PC-9 (cell line): Measurements from ENCODE around the gene CCDC136. TPM values are rescaled to one million over a fixed set of nuclear protein-coding genes. Genes with fewer than 3 reads are reported as not detected.

Experiments used
- BruUV-seq: library from RNA; stranded (reverse); fragments of 400-500 nt; replicated peaks from 2 replicates; lab custom pipeline; 2021; lab: Mats Ljungman, UMichigan
- CTCF ChIA-PET: fragments of 300-600 bp; sonication (Branson Sonifier 250); formaldehyde crosslinking; loops from one replicate; lab custom pipeline; 2022; ENCODE audit warnings: antibody characterized with exemption; lab: Charles Lee
- POLR2A ChIA-PET: fragments of 300-600 bp; sonication (Branson Sonifier 250); formaldehyde crosslinking; loops from one replicate; lab custom pipeline; 2022; ENCODE audit warnings: antibody characterized with exemption; ENCODE audit not compliant: unreplicated experiment; lab: Charles Lee
- DNase-seq, 2 experiments: peaks; one replicate each; pipeline versions ENCODE4 v3.0.0 to v3.0.0-alpha.2; 2015 to 2022; ENCODE audit warnings: mixed read lengths in 1 of 2
- H2AFZ ChIP-seq: fragments of 200-600 bp; sonication (generic); 2 replicates; pipeline ENCODE4 v1.8.1; 2017; ENCODE audit warnings: antibody characterized with exemption
- H3F3A ChIP-seq: fragments of 200-600 bp; sonication (generic); 2 replicates; pipeline ENCODE4 v1.8.1; 2017; ENCODE audit warnings: antibody characterized with exemption, mild to moderate bottlenecking, low read depth; ENCODE audit not compliant: insufficient read depth
- H3K27ac ChIP-seq: fragments of 200-600 bp; sonication (generic); 2 replicates; pipeline ENCODE4 v1.6.1; 2016; ENCODE audit warnings: mixed run types
- H3K27me3 ChIP-seq: fragments of 200-600 bp; sonication (generic); 2 replicates; pipeline ENCODE4 v1.6.1; 2016; ENCODE audit warnings: low read depth, mixed run types; ENCODE audit not compliant: insufficient read depth
- H3K36me3 ChIP-seq: fragments of 200-600 bp; sonication (generic); 2 replicates; pipeline ENCODE4 v1.6.1; 2016; ENCODE audit warnings: low read depth, mixed run types
- H3K4me1 ChIP-seq: fragments of 200-600 bp; sonication (generic); replicated peaks from 2 replicates; pipeline ENCODE4 v1.6.1; 2016; ENCODE audit warnings: mixed run types; ENCODE audit not compliant: insufficient read depth
- H3K4me2 ChIP-seq: fragments of 200-600 bp; sonication (generic); 2 replicates; pipeline ENCODE4 v1.6.1; 2017; ENCODE audit warnings: mixed run types
- H3K4me3 ChIP-seq: fragments of 200-600 bp; sonication (generic); 2 replicates; pipeline ENCODE4 v1.6.1; 2016; ENCODE audit warnings: mixed run types
- H3K79me2 ChIP-seq: fragments of 200-600 bp; sonication (generic); 2 replicates; pipeline ENCODE4 v1.6.1; 2017; ENCODE audit warnings: low read depth, mixed run types
- H3K9me2 ChIP-seq: fragments of 200-600 bp; sonication (generic); 2 replicates; pipeline ENCODE4 v1.8.1; 2017; ENCODE audit warnings: mild to moderate bottlenecking; ENCODE audit not compliant: insufficient read depth
- H3K9me3 ChIP-seq: fragments of 200-600 bp; sonication (generic); 2 replicates; pipeline ENCODE4 v1.8.1; 2016; ENCODE audit warnings: low read depth; ENCODE audit not compliant: insufficient read depth
- H4K20me1 ChIP-seq: fragments of 200-600 bp; sonication (generic); 2 replicates; pipeline ENCODE4 v1.8.1; 2017; ENCODE audit not compliant: insufficient read depth
- EZH2 ChIP-seq: fragments of 200-600 bp; sonication (generic); IDR thresholded peaks from 2 replicates; pipeline ENCODE4 v1.8.0; 2017; ENCODE audit warnings: antibody characterized with exemption, low read depth
- intact Hi-C: fragments of 100-400 bp; cut with micrococcal nuclease; formaldehyde crosslinking; loops from one replicate; pipeline ENCODE4 v1.10.0; 2022; ENCODE audit not compliant: unreplicated experiment
- total RNA-seq: library from RNA; stranded (reverse); gene quantifications from 2 replicates; pipeline ENCODE4 v1.2.3, GENCODE V29; 2021
- TF ChIP-seq, protein P1 (sequence below): fragments of 200-600 bp; sonication (generic); conservative IDR thresholded peaks from 2 replicates; pipeline ENCODE4 v1.6.1; 2017; ENCODE audit warnings: mixed run types, antibody characterized with exemption, mild to moderate bottlenecking, moderate library complexity

CCDC136 gene
- total RNA-seq, 1 experiment from 2014 or later = 7.1 TPM

DNA sequence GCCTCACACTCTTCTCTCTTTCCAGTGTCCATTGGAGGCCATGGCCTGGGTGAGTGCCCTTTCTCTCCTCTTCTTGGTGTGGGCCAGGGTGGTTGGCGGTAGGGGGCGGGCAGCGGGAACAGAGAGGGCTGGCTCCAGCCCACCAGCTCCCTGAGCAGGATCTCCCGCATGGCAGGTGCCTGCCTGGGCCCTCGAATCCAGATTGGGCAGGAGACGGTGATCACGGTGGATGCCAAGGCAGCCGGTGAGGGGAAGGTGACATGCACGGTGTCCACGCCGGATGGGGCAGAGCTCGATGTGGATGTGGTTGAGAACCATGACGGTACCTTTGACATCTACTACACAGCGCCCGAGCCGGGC is 57.4 kb downstream of the CCDC136 start:
- H3F3A ChIP-seq = no peaks in the 10 kb centered on the region
- no peak overlapping the region for H3K27ac ChIP-seq
- H3K9me2 ChIP-seq = no peaks in the 10 kb centered on the region
- no TSS peak for BruUV-seq
- no peaks in the 10 kb centered on the region for H3K4me1 ChIP-seq
- H3K9me3 ChIP-seq = no peaks in the 10 kb centered on the region
- TF ChIP-seq EZH2 = no peak
- no peak for DNase-seq
- no peaks in the 10 kb centered on the region for H3K36me3 ChIP-seq
- H3K27me3 ChIP-seq = no peaks in the 10 kb centered on the region
- no peak overlapping the region for H3K4me3 ChIP-seq
- intact Hi-C loops = no loop called here
- H3K4me2 ChIP-seq = no peak overlapping the region
- H4K20me1 ChIP-seq = no peaks in the 10 kb centered on the region
- H3K79me2 ChIP-seq = no peaks in the 10 kb centered on the region
- ChIA-PET POLR2A (no interaction called here), CTCF (no interaction called here)
- H2AFZ ChIP-seq = no peak overlapping the region

DNA sequence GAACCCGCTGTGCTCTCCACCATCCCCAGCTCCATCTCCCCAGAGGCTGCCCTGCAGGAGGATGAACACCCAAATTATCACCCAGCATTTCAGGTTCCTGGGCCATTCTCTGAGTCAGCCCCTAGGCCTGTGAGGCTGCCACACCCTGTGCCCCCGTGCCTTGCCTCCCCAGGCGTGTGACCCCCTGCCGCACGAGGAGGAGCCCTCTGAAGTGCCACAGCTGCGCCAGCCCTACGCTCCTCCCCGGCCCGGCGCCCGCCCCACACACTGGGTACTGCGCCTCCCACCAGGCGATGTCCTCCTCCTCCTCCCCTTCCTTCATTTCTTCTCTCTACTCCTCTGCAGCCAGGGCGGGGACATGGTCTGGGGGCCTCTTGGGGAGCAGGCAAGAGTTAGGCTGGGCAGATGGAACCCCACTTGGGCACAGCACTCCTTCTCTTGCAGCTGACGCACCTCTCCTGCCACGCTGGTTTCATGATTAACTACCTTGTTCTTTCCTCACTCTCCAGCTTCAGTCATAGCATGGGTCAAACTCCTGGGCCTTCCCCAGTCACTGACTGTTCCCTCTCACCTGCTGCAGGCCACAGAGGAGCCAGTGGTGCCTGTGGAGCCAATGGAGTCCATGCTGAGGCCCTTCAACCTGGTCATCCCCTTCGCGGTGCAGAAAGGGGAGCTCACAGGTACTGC is 58.2 kb downstream of the CCDC136 start:
- H3K4me1 ChIP-seq = no peaks in the 10 kb centered on the region
- BruUV-seq = no TSS peak
- no peak overlapping the region for H3K27ac ChIP-seq
- no peaks in the 10 kb centered on the region for H3K79me2 ChIP-seq
- H3K36me3 ChIP-seq = no peaks in the 10 kb centered on the region
- H3K9me3 ChIP-seq = no peaks in the 10 kb centered on the region
- H3K9me2 ChIP-seq = no peaks in the 10 kb centered on the region
- no peaks in the 10 kb centered on the region for H3F3A ChIP-seq
- no peak for TF ChIP-seq EZH2
- TF ChIP-seq, protein P1, sequence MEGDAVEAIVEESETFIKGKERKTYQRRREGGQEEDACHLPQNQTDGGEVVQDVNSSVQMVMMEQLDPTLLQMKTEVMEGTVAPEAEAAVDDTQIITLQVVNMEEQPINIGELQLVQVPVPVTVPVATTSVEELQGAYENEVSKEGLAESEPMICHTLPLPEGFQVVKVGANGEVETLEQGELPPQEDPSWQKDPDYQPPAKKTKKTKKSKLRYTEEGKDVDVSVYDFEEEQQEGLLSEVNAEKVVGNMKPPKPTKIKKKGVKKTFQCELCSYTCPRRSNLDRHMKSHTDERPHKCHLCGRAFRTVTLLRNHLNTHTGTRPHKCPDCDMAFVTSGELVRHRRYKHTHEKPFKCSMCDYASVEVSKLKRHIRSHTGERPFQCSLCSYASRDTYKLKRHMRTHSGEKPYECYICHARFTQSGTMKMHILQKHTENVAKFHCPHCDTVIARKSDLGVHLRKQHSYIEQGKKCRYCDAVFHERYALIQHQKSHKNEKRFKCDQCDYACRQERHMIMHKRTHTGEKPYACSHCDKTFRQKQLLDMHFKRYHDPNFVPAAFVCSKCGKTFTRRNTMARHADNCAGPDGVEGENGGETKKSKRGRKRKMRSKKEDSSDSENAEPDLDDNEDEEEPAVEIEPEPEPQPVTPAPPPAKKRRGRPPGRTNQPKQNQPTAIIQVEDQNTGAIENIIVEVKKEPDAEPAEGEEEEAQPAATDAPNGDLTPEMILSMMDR = no peak
- intact Hi-C loops = no loop called here
- CTCF ChIA-PET = no interaction called here
- no peak overlapping the region for H3K4me2 ChIP-seq
- no peaks in the 10 kb centered on the region for H4K20me1 ChIP-seq
- H2AFZ ChIP-seq = no peak overlapping the region
- H3K4me3 ChIP-seq = no peak overlapping the region
- POLR2A ChIA-PET = no interaction called here
- no peak for DNase-seq
- H3K27me3 ChIP-seq = no peaks in the 10 kb centered on the region

DNA sequence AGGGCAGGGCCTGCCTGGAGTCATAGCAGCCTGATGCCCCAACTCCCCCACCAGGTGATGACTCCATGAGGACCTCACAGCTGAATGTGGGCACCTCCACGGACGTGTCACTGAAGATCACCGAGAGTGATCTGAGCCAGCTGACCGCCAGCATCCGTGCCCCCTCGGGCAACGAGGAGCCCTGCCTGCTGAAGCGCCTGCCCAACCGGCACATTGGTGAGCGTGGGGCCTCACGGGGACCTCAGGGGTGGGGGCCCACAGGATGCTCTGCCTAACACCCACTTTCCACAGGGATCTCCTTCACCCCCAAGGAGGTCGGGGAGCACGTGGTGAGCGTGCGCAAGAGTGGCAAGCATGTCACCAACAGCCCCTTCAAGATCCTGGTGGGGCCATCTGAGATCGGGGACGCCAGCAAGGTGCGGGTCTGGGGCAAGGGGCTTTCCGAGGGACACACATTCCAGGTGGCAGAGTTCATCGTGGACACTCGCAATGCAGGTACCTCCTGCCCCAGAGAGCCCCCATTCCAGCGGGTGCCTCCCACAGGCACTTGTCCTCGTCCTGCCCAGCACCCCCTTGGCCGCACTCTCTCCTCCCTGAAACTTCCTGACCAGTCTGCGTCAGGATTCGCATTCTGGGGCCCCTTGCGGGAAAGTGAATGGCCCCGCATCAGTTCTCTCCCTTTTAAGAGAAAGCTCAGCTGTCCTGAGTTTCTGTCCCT is 60.9 kb downstream of the CCDC136 start:
- Histone ChIP-seq H4K20me1 (no peaks in the 10 kb centered on the region), H3K79me2 (no peaks in the 10 kb centered on the region), H3K9me3 (no peaks in the 10 kb centered on the region), H3F3A (no peaks in the 10 kb centered on the region), H3K4me2 (no peak overlapping the region), H3K4me1 (no peaks in the 10 kb centered on the region), H3K9me2 (no peaks in the 10 kb centered on the region), H3K4me3 (no peak overlapping the region), H3K27ac (no peak overlapping the region), H2AFZ (no peak overlapping the region), H3K27me3 (no peaks in the 10 kb centered on the region), H3K36me3 (no peaks in the 10 kb centered on the region)
- TF ChIP-seq EZH2 = no peak
- TF ChIP-seq, protein P1 = no peak
- CTCF ChIA-PET = no interaction called here
- DNase-seq = no peak
- BruUV-seq = no TSS peak
- intact Hi-C loops = no loop called here
- POLR2A ChIA-PET = no interaction called here
